Breast epithelium (tissue), 3 donors: Measurements from ENCODE around the gene FUZ.

Source experiments
- POLR2A ChIP-seq: fragments of 450-650 bp; IDR thresholded peaks from one replicate; pipeline ENCODE4 v1.6.1; 2016; ENCODE audit warnings: antibody characterized with exemption, mild to moderate bottlenecking, moderate library complexity
- TF ChIP-seq, protein P1 (sequence below), 3 donors: fragments of 450-650 bp; IDR thresholded peaks; one replicate each; pipeline ENCODE4 v1.5.1; 2016 to 2017; ENCODE audit warnings: antibody characterized with exemption in 3 of 3, mild to moderate bottlenecking in 3 of 3, moderate library complexity in 3 of 3

DNA sequence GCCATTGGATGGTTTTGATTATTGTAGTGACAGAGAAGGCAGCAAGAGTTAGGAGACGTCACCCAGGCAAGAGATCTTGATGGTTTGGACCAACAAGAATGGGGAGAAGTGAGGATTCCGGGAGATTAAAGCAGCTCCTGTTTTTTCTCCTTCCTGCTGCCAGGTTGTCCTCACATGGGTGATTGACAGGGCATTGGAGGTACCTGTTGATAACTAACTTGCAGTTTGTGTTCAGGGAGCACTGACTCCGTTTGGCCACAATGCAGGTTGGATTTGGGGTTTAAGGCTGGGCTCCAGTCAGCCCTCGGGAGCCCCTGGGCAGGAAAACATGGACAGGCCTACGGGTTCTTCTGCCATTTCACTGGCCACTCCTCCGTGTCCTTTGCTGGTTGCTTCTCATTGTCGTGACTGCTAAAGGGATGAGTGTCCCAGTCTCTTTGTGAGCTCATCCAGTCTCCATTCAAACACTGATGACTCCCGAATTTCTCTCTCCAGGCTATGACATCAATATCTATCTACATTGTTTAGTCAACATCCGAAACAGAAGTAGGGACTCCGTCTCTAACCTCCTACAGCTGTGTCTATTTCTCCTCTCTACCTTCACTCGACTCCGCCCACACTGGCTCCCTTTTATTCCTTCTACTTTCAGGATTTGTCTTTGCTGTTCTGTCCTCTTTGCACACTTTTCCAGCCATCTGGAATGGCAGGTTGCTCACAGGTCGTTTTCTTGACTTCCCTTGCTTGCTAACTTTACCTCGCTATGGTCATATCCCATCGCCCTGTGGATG lies 36.5 kb upstream of the FUZ start:
- TF ChIP-seq, protein P1, sequence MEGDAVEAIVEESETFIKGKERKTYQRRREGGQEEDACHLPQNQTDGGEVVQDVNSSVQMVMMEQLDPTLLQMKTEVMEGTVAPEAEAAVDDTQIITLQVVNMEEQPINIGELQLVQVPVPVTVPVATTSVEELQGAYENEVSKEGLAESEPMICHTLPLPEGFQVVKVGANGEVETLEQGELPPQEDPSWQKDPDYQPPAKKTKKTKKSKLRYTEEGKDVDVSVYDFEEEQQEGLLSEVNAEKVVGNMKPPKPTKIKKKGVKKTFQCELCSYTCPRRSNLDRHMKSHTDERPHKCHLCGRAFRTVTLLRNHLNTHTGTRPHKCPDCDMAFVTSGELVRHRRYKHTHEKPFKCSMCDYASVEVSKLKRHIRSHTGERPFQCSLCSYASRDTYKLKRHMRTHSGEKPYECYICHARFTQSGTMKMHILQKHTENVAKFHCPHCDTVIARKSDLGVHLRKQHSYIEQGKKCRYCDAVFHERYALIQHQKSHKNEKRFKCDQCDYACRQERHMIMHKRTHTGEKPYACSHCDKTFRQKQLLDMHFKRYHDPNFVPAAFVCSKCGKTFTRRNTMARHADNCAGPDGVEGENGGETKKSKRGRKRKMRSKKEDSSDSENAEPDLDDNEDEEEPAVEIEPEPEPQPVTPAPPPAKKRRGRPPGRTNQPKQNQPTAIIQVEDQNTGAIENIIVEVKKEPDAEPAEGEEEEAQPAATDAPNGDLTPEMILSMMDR (IDR thresholded peaks at IDR 0.05), result no peak
- no peak for TF ChIP-seq POLR2A
